WERI-Rb-1 (cell line): ENCODE measurements around the gene FAM161B.

Experiments used
- DNase-seq: peaks from one replicate; pipeline ENCODE4 v3.0.0-alpha.2; 2020
- H3K27ac ChIP-seq: fragments of 250-450 bp; sonication (Bioruptor Pico); 2 replicates; pipeline ENCODE4 v1.5.1; 2020; ENCODE audit warnings: mild to moderate bottlenecking, moderate library complexity
- H3K27me3 ChIP-seq: fragments of 250-450 bp; sonication (Bioruptor Pico); 2 replicates; pipeline ENCODE4 v1.5.1; 2021; ENCODE audit warnings: mild to moderate bottlenecking, low read depth, moderate library complexity; ENCODE audit not compliant: insufficient read depth, severe bottlenecking
- H3K36me3 ChIP-seq: fragments of 250-450 bp; sonication (Bioruptor Pico); 2 replicates; pipeline ENCODE4 v1.5.1; 2020; ENCODE audit warnings: mild to moderate bottlenecking, moderate library complexity
- H3K4me3 ChIP-seq: 2 replicates; pipeline ENCODE4 v1.5.1; 2011; ENCODE audit warnings: low read depth, mild to moderate bottlenecking, control low read depth, low read length
- H3K9me3 ChIP-seq: fragments of 250-450 bp; sonication (Bioruptor Pico); 2 replicates; pipeline ENCODE4 v1.5.1; 2021; ENCODE audit warnings: mild to moderate bottlenecking, moderate library complexity; ENCODE audit not compliant: severe bottlenecking
- CTCF ChIP-seq: IDR thresholded peaks from 2 replicates; pipeline ENCODE4 v1.5.1; 2011; ENCODE audit warnings: low read depth, mild to moderate bottlenecking, control low read depth, inconsistent platforms, low read length

The FAM161B gene

DNA sequence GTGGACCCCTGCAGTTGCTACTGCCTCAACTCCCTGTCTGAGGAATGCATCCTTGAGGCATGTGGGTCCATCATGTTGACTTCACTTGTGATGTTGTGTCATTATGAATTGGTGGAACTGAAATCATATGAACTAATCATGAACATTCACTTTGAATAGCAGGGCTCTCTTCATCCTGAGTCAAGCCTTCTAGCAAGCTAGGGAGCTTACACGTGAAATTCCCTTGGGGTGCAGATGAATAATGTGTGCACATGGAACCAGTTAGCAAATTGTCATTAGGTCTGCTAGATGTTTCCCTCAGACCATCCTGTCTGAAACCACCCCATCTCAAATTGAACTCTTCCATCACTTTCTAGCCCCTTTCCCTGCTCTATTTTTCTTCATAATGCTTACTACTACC lies 3.8 kb upstream of the FAM161B start:
- Histone ChIP-seq H3K27me3 (no peaks in the 10 kb centered on the region), H3K9me3 (no peaks in the 10 kb centered on the region), H3K4me3 (no peak overlapping the region), H3K27ac (no peak overlapping the region), H3K36me3 (peaks cover 35% of the 10 kb centered on the region)
- no peak for DNase-seq
- no peak for TF ChIP-seq CTCF

DNA sequence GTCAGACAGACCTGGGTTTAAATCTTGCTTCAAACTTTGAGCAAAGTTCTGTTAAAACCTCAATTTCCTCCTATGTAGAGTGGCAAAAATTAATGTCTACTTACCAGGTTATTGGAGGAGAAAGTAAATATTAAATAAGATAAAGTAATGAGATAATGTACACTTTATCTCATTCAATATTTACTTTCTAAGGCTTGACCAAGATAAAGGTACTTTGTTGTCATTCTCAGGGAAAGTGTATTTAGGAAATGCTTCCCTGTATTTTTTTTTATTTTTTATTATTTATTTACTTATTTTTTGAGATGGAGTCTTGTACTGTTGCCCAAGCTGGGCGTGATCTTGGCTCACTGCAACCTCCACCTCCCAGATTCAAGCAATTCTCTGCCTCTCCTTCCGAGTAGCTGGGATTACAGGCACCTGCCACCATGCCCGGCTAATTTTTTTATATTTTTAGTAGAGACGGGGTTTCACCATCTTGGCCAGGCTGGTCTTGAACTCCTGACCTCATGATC lies 4.7 kb downstream of the FAM161B start:
- DNase-seq = no peak
- Histone ChIP-seq H3K27me3 (no peaks in the 10 kb centered on the region), H3K36me3 (peaks cover under 1% of the 10 kb centered on the region; the same call in 1 of the 2 replicates), H3K9me3 (no peaks in the 10 kb centered on the region), H3K27ac (no peak overlapping the region), H3K4me3 (no peak overlapping the region)
- no peak for TF ChIP-seq CTCF

GRCh38 chr14:73944432-73945158 lies 5.3 kb downstream of the FAM161B start:
- peaks cover 5% of the 10 kb centered on the region; the same call in 1 of the 2 replicates for H3K36me3 ChIP-seq
- H3K9me3 ChIP-seq = no peaks in the 10 kb centered on the region
- no peak overlapping the region for H3K4me3 ChIP-seq
- DNase-seq = no peak
- H3K27ac ChIP-seq = no peak overlapping the region
- H3K27me3 ChIP-seq = no peaks in the 10 kb centered on the region
- TF ChIP-seq CTCF = no peak

DNA sequence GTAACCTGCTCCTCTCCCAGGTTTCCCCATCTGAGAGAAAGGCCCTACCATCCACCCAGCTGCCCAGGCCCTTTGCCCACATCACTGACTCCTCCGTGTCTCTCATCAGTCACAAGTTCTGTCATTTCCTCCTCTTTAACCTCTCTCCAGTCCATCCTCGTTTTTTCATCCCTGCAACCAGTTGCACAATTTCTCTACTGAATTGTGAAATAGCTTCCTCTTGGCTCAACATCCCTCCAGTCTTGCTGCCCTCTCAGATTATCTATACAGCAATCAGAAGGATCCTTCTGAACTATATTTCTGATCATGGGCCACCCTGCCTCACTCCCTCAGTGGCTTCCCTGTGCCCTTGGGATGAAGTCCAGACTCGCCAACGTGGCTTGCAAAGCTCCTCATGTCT lies 6.8 kb downstream of the FAM161B start:
- Histone ChIP-seq H3K4me3 (no peak overlapping the region), H3K9me3 (no peaks in the 10 kb centered on the region), H3K27ac (no peak overlapping the region), H3K36me3 (peaks cover 5% of the 10 kb centered on the region; the same call in 1 of the 2 replicates), H3K27me3 (no peaks in the 10 kb centered on the region)
- TF ChIP-seq CTCF = no peak
- DNase-seq = no peak

DNA sequence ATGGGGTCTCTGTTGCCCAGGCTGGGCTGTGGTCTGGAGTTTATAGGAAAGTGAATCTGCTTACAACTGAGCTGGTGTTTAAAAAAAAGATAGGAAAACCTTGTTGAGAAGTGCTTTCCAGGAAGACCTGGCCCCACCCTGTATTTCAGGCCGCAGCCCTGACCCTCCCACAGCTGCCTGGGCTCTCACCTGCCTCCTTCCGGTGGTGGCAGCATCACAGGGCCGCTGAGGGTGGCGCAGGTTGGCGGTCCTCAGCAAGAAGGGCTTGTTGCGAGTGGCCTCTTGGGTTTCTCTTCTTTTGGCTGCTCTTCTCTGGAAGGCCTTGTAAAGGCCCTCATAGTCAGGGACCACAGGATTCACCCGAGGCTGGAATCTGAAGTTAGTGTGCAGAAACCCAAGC lies 7.7 kb downstream of the FAM161B start:
- no peak overlapping the region for H3K4me3 ChIP-seq

More for the DNA sequence above, 7.7 kb downstream of the FAM161B start:
- H3K27ac ChIP-seq = no peak overlapping the region
- no peak for DNase-seq
- no peaks in the 10 kb centered on the region for H3K27me3 ChIP-seq
- H3K36me3 ChIP-seq = peaks cover 5% of the 10 kb centered on the region
- no peak for TF ChIP-seq CTCF
- H3K9me3 ChIP-seq = no peaks in the 10 kb centered on the region
